ENCODE data around the gene SLC10A1.
"Not testable (repeated sequence)": the region's sequence is repeated elsewhere in the genome, so short reads cannot be mapped to it uniquely, and the experiment has no call there.

SLC10A1 gene

DNA sequence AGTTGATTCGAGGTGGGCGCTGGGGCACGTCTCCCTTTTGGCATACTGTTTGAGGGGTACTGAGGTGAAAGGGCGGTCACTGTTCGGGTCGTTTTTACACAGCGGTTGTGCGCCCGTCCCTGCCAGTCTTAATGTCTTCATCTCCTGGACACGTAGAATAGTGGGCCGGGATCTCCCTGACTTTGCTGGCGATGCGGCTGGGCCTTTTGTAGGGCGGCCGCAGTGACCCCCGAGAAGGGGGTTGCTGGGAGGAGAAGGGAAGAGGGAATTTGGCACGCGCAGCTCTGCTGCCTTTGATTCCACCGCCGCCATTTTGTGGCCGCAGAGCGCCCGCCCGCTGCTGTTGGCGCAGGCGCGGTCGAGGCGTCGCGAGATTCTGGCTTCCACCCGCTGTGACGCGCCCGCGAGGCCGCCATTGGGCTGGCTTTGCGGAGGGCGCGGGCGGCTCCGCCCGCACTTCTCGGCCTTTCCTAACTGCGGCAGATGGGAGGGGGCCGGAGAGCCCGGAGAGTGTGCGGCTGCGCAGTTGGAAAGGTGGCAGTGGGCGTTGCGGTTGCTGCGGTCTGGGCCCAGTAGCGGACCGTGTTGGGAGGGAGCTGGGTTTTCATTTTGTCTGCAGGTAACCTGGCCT, 29.6 kb downstream of the SLC10A1 start:
- peak; percentile 85 to 90 for DNase-seq

DNA sequence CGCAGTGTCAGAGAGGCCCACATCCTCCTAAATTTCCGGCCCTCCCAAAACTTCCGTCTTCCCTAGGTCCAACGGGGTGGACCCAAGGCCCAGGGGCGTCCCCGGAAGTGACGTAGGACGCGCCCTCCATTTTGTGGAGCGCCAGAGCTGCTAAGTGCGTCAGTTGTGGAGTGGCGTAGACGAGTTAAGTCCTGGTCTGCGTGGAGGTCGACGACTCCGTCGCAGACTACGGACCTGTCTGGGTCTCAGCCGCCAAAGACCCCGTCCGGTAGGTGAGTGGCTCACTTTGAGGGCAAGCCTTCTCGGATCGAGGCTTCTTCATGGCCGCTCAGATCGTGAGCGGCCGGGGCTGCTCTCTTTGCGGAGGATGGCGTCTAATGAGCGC, 30.1 kb downstream of the SLC10A1 start, which contains the start of gene SRSF5:
Gene SRSF5, plus strand, starts transcription at position 159 of the 385 bp plus-strand sequence. CDS start 1,015 bp downstream, outside the sequence.
- DNase-seq, result peak; percentile 90 to 91

DNA sequence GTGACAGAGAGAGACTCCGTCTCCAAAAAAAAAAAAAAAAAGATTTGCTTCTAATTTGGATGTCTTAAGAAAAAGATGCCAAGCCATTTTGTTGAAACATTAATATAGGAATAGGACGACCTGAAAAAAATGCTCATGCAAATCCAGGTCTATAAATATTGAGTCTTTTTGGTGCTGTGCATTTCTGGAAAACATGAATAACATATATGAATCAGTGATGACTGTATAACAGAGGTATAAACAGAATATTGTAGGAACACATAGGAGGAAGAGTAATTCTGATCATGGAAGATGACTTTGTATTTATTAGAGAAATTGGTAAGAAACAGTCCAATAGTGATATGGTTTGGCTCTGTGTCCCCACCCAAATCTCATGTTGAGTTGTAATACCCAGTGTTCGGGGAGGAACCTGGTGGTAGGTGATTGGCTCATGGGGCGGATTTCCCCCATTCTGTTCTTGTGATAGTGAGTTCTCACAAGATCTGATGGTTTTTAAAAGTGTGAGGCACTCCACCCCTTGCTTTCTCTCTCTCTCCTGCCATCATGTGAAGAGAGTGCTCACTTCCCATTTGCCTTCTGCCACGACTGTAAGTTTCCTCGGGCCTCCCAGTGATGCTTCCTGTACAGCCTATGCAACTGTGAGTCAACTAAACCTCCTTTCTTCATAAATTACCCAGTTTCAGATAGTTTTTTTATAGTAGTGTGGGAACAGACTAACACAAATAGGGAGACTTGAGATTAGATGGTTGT, 33.1 kb downstream of the SLC10A1 start:
- DNase-seq, result no peak

DNA sequence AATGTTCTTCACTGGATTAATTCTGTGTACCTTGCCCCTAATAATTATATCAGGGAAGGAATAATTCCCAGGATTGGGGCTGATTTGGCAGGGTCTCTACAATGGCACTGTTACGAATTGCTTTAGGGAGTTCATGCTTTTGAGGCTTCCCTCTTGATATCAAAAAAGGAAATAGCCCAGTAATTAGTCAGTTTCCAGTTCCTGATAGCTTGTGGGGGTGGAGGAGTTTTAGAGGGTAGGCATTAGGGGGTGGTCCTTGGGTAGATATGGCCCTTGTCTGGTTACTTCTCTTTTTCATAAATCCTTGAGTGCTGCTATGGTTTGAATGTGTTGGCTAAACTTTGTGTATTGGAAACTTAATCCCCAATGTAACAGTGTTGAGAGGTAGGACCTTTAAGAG, 36.2 kb downstream of the SLC10A1 start:
- DNase-seq, result no peak

DNA sequence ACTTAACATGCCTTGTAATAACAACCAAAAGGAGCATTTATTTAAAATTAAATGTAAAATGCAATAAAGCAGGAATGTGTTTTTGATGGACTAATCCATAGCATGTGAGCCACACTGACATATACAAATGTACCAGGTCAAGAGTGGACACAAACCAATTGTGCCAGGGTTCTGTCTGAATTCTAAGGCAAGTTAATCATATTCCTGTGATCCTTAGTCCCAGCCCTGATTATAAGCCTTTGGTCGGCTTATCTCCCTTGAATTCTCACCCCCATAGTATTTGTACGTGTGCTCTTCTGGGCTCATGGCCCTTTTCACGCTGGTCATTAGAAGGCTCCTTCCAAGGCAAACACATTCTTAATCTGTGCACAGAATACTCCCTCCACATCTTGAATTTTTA, 40.7 kb downstream of the SLC10A1 start:
- no peak for DNase-seq

DNA sequence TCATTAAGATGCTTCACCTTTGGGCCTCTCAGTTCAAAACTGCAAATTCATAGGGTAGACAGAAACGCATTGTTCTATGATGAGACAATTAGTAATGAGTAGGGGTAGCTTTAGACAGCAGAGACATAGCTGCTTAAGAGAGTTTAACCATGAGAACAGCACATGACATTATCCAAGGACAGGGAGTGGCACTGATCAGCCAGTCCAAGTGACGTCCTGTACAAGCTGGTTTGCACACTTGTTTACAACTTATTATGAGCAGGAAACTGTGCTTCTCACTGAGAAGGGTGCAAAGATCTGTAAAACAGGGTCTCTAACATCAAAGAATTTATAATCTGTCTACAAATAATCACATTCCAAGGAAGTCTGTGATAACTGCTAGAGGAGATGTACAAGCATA, 41.3 kb downstream of the SLC10A1 start:
- DNase-seq, result no peak

DNA sequence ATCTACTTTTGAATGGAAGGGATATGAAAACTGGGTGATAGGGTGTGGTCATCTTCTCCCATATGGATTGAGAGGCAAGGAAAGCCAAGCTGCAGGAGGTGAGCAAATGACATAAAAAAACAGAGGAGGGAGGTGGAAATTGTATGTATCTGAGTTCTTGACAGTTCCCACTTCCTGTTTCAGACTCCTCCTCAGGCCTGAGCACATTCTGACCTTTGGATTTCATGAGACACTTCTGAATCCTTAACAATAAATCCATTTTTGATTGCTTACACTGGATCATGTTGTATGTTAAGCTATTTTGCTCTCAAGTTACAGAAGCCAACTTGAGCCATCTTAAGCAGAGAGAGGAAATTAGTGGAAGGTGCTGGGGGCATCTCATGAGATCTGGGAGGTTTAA, 41.7 kb downstream of the SLC10A1 start:
- no peak for DNase-seq

DNA sequence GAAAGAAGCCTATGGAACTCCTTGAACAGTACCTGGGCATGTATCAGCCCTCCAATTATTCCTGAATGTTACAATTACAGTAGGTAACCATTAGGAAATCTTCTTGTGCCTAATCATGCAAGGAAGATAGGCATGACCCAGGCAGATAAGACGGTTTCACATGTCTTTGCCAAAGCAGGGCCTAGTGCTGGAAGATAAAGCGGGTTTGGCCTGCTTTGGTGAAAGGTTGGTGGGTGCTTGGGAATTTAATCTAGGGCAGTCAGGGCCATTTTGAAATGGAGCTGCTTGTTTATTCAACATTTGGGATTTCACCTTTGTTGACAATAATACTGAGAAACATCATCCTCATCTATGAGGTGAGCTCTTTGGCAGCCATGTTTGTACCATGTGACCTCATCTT, 42.6 kb downstream of the SLC10A1 start:
- DNase-seq, result no peak

DNA sequence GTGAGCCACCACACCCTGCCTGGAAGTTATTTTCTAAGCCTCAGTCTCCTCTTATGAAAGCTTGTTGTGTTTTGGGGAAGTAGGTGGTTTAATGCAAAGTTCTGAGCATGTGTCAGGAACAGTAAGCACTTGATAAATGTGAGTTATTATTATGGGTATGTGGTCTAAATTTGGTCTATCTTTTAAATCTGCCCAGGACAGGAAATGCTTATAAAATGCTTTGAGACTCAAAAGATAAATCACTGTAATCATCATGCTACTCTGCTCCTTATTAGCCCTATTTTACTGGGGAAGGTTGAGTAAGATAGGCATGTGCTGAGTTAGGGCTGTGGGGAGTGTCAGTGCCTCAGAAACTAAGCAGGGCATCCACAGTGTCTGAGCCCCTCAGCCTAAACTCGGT, 43.2 kb downstream of the SLC10A1 start:
- no peak for DNase-seq

DNA sequence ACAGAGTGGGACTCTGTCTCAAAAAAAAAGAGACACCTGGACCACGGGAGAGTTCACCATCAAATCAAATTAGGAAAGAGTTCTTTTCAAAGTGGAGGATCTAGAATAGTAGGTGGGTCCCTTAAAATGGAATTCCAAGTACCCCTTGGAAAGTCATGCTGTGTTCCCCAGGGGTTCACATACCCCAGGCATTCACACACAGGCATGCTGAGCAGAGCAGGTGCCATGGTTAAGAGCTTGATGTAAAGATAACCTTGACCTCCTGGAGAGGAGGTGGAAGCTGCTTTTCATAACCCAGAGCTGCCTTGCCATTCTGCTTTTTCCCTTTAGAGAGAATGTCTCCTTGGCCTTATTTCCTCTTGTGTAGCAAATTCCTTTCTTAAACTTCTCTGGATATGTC, 44.3 kb downstream of the SLC10A1 start:
- no peak for DNase-seq

DNA sequence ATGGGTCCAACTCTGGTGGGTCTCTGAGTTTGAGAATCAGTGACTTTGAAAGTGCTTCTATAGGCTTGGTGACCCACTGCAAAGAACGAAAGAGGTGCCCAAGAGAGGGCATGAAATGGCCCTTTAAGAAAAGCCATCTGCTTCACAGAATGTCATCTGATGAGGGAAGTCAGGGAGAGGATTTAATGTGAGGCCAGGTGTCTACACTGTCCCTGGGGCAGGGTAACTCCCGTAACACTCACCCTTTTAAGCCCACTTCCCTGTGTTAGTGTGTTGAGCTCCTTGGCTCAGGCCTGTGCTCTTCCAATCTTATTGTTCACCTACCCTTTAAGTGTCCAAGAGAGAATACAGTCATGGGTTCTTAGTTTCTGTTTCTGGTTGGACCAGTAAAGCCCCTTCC, 46.5 kb downstream of the SLC10A1 start:
- DNase-seq, result no peak

DNA sequence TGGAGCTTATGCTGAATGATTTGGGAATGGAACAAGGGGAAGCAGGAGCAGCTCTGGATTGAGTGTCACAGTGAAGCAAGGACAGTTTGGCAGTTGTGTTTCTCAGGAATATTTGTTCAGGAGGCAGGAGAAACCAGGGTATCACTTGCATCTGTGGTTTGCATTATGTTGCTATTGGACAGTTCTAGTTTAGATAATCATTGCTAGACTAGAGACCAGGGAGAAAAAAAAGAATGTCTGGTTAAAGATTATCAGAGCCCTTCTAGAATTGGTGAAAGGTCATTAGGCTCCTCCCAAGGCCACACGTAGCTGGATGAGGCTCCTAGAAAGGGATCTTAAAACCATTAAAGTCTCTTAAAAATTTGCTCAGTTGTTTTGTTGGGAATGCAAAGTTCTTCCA, 47.1 kb downstream of the SLC10A1 start:
- no peak for DNase-seq

DNA sequence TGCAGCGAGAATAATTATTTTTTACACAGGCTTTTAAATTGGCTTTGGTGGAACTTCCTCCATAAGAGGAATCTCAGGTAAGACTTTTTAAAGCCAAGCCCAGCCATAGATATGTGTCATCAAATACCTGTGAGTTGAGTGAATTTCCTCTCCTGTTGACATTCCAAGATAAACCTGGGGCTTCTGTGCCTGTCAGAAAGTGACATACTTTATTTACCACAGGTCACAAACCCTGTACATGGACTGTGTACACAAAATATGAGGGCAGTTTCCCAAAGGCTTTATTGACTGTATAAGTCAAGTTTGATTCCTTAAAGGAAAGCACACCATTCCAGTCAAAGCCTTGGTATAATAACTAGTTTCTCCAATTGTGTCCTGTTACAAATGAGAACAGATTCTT, 56.0 kb downstream of the SLC10A1 start:
- no peak for DNase-seq

DNA sequence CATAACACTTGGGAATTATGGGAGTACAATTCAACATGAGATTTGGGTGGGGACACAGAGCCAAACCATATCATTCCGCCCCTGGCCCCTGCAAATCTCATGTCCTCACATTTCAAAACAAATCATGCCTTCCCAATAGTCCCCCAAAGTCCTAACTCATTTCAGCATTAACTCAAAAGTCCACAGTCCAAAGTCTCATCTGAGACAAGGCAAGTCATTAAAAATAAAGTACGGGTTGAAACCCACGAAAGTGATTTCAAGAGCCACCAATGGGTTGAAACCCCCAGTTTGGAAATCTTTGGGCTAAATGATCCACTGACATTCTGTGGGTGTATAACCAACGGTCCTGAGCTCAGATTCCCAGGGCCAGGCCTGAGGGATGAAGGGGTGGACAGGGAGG, 60.6 kb downstream of the SLC10A1 start:
- DNase-seq, result not testable (repeated sequence)

DNA sequence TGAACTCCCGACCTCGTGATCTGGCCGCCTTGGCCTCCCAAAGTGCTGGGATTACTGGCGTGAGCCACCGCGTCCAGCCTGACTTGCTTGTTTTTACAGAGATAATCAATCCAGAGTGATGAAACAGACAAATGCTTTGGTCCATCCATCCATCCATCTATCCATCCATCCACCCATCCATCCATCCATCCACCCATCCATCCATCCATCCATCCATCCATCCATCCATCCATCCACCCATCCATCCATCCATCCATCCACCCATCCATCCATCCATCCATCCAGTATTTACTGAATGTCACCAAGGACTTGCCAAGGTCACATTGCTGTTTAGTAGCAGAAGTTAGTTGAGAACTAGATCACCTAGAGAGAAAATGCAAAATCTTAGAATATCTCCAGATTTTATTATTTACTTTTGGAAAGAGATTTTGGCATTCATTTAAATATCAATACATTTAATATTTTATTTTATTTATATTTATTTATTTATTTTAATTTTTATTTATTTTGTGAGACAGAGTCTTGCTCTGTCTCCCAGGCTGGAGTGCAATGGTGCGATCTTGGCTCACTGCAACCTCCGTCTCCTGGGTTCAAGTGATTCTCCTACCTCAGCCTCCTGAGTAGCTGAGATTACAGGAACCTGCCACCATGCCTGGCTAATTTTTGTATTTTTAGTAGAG, 65.0 kb downstream of the SLC10A1 start:
- not testable (repeated sequence) for DNase-seq

DNA sequence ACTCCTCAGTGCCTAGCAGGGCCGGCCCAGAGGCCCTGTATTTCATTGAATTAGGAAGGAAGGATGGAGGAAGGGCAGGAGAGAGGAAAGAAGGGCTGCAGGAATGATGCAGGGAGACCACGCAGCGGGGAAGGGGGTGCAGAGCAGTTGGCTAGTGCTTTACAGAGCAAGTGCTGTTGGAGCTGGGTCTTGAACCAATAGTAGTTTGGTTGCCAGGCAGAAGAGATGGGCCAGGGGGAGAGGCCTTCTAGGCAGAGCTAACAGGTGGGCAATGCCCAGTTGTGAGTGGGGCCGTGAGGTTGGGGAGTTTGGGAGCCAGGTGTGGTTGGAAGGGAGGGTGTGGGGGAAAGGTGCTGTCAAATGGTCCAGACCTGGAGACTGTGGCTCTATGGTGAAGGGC, 69.2 kb downstream of the SLC10A1 start:
- DNase-seq, result no peak

DNA sequence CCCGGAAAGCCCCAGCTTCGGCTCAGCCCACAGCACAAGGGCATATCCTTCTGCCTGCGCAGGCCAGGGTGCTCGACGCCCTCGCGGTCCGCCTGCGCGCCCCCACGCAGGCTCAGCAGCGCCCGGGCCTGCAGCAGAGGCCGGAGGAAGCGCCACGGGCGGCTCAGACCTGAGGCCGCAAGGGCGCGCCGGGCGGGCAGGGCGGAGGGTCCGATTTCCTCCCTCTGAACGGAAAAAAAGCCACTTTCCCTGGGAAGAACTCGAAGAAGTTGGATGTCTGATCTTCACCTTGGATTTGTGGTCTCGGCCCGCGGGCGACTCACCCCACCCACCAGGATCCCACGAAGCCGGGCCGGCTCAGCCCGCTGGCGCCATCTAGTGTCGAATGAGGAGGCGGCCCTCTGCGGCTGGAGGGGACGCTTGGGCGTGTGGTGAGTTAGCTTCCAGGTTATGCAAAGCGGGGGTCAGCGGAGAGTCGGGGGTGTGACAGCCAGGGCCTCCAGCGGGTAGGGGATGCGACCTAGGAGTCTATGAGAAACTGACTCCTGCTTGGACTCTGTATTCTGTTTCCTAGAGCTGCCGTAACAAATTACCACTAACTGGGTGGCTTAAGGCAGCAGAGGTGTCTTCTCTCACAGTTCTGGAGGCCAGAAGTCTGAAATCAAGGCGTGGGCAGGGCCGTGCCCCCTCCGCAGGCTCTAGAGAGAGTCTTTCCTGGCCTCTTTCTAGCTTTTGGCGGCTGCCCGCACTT, 70.1 kb downstream of the SLC10A1 start:
- peak; percentile 84 to 86 for DNase-seq

Measured in activated CD4-positive, alpha-beta T cell treated with anti-CD3 and anti-CD28 coated beads for 4 hours (primary cell).